SK-N-SH (cell line): ENCODE data around the gene FTO. TPM values are rescaled to one million over a fixed set of nuclear protein-coding genes. Genes with fewer than 3 reads are reported as not detected.
"Not testable (repeated sequence)": the region's sequence is repeated elsewhere in the genome, so short reads cannot be mapped to it uniquely, and the experiment has no call there.

ENCODE experiments used
- CTCF ChIA-PET: fragments of 300-600, 350-600 bp; formaldehyde crosslinking; extraction: SDS; loops from one replicate; lab custom pipeline; 2021; lab: Yijun Ruan, JAX
- POLR2A ChIA-PET: fragments of 350-600 bp; sonication (Branson Sonifier 250); formaldehyde crosslinking; extraction: SDS; loops from one replicate; lab custom pipeline; 2020; ENCODE audit warnings: antibody characterized with exemption, inconsistent platforms; lab: Yijun Ruan, JAX
- DNase-seq: peaks from one replicate; pipeline ENCODE4 v3.0.0; 2012
- H2AFZ ChIP-seq: fragments of 200-600 bp; sonication (generic); 2 replicates; pipeline ENCODE4 v1.8.1; 2016; ENCODE audit warnings: antibody characterized with exemption, mild to moderate bottlenecking, low read depth
- H3F3A ChIP-seq: fragments of 200-600 bp; sonication (generic); replicated peaks from 2 replicates; pipeline ENCODE3; 2016; ENCODE audit warnings: antibody characterized with exemption, mild to moderate bottlenecking; ENCODE audit not compliant: insufficient read depth
- H3K27ac ChIP-seq, 2 experiments: fragments of 200-500 bp in 1 of 2; fragments of 200-600 bp in 1 of 2; sonication (Bioruptor generic) in 1 of 2; sonication (generic), shearing (Covaris generic) in 1 of 2; 2 replicates each; pipeline versions ENCODE4 v1.5.1 to v1.6.1; 2014 to 2016; ENCODE audit warnings: low read depth in 2 of 2, inconsistent platforms in 1 of 2, low read length in 1 of 2, mild to moderate bottlenecking in 1 of 2, mixed read lengths in 1 of 2
- H3K27me3 ChIP-seq: fragments of 200-600 bp; sonication (generic), shearing (Covaris generic); 2 replicates; pipeline ENCODE4 v1.6.1; 2016; ENCODE audit warnings: mixed run types; ENCODE audit not compliant: insufficient read depth
- H3K36me3 ChIP-seq, 2 experiments: fragments of 200-500 bp in 1 of 2; fragments of 200-600 bp in 1 of 2; sonication (Bioruptor generic) in 1 of 2; sonication (generic) in 1 of 2; replicated peaks in 1 of 2; 2 replicates each; pipeline versions ENCODE3 to v1.5.1; 2014 to 2016; ENCODE audit warnings: low read length in 1 of 2, mild to moderate bottlenecking in 1 of 2; ENCODE audit not compliant: insufficient read depth in 2 of 2, control insufficient read depth in 1 of 2
- H3K4me1 ChIP-seq, 2 experiments: fragments of 200-500 bp in 1 of 2; fragments of 200-600 bp in 1 of 2; sonication (Bioruptor generic) in 1 of 2; sonication (generic), shearing (Covaris generic) in 1 of 2; 2 replicates each; pipeline versions ENCODE4 v1.5.1 to v1.6.1; 2014 to 2016; ENCODE audit warnings: low read depth in 1 of 2, low read length in 1 of 2, mixed run types in 1 of 2; ENCODE audit not compliant: insufficient read depth in 2 of 2, control insufficient read depth in 1 of 2
- H3K4me2 ChIP-seq: fragments of 200-600 bp; sonication (generic), shearing (Covaris generic); 2 replicates; pipeline ENCODE4 v1.6.1; 2017; ENCODE audit warnings: mixed run types
- H3K4me3 ChIP-seq, 2 experiments: fragments of 200-500 bp in 1 of 2; fragments of 200-600 bp in 1 of 2; sonication (Bioruptor generic) in 1 of 2; sonication (generic), shearing (Covaris generic) in 1 of 2; 2 replicates each; pipeline versions ENCODE4 v1.5.1 to v1.8.1; 2014 to 2016; ENCODE audit warnings: low read depth in 2 of 2, inconsistent platforms in 1 of 2, low read length in 1 of 2, mild to moderate bottlenecking in 1 of 2, mixed read lengths in 1 of 2, moderate library complexity in 1 of 2
- H3K79me2 ChIP-seq: fragments of 200-600 bp; sonication (generic); 2 replicates; pipeline ENCODE4 v1.8.1; 2017; ENCODE audit warnings: mild to moderate bottlenecking; ENCODE audit not compliant: insufficient read depth
- H3K9ac ChIP-seq: fragments of 200-600 bp; sonication (generic); 2 replicates; pipeline ENCODE4 v1.6.1; 2017; ENCODE audit warnings: mixed run types
- H3K9me2 ChIP-seq: fragments of 200-600 bp; sonication (generic); 2 replicates; pipeline ENCODE4 v1.6.1; 2017; ENCODE audit warnings: mixed run types
- H3K9me3 ChIP-seq: fragments of 200-600 bp; sonication (generic); 2 replicates; pipeline ENCODE4 v1.6.1; 2017; ENCODE audit warnings: mixed run types, mild to moderate bottlenecking, moderate library complexity
- H4K20me1 ChIP-seq: fragments of 200-600 bp; sonication (generic); 2 replicates; pipeline ENCODE4 v1.6.1; 2017; ENCODE audit warnings: mild to moderate bottlenecking, mixed run types; ENCODE audit not compliant: insufficient read depth
- EP300 ChIP-seq, 2 experiments: IDR thresholded peaks; 2 replicates each; pipeline versions ENCODE4 v1.4.0 to v1.6.1; 2012; ENCODE audit warnings: borderline replicate concordance in 1 of 2, low read depth in 1 of 2, low read length in 1 of 2
- EZH2phosphoT487 ChIP-seq: fragments of 200-600 bp; sonication (generic); IDR thresholded peaks from 2 replicates; pipeline ENCODE4 v1.6.1; 2017; ENCODE audit warnings: low read depth, mixed run types, mild to moderate bottlenecking, antibody characterized with exemption, moderate library complexity, borderline replicate concordance
- FOSL2 ChIP-seq: IDR thresholded peaks from 2 replicates; pipeline ENCODE4 v1.4.0; 2012; ENCODE audit warnings: low read depth, mild to moderate bottlenecking, moderate library complexity, borderline replicate concordance
- MXI1 ChIP-seq: IDR thresholded peaks from 2 replicates; pipeline ENCODE4 v1.6.1; 2012; ENCODE audit warnings: mild to moderate bottlenecking, low read depth, low read length, improper control_type of control experiment
- RAD21 ChIP-seq: IDR thresholded peaks from 2 replicates; pipeline ENCODE4 v1.6.1; 2012; ENCODE audit warnings: mild to moderate bottlenecking, low read length
- TEAD4 ChIP-seq: IDR thresholded peaks from 2 replicates; pipeline ENCODE4 v1.4.0; 2012; ENCODE audit warnings: mild to moderate bottlenecking, borderline replicate concordance; ENCODE audit not compliant: insufficient read depth
- WGBS: methylation state at CpG from one replicate; pipeline ENCODE4 v1.1.6; 2017; ENCODE audit warnings: low lambda C conversion rate; 5-methylcytosine and 5-hydroxymethylcytosine counted together
- polyA plus RNA-seq, 3 experiments: library from polyadenylated mRNA; depleted of rRNA; stranded (reverse); fragments of >200 nt; gene quantifications; 2 replicates each; pipeline ENCODE4 v1.2.3, GENCODE V29; 2012
- TF ChIP-seq, protein P1 (sequence below): fragments of 200-600 bp; sonication (generic); IDR thresholded peaks from 2 replicates; pipeline ENCODE4 v1.6.1; 2017; ENCODE audit warnings: antibody characterized with exemption, mild to moderate bottlenecking, moderate library complexity
- TF ChIP-seq, protein P2 (sequence below): IDR thresholded peaks from 2 replicates; pipeline ENCODE4 v1.4.0; 2012; ENCODE audit warnings: low read depth, borderline replicate concordance

FTO gene
- polyA plus RNA-seq, 1 of the 3 experiments (the other 2 are of a cell fraction): 41.2 TPM

DNA sequence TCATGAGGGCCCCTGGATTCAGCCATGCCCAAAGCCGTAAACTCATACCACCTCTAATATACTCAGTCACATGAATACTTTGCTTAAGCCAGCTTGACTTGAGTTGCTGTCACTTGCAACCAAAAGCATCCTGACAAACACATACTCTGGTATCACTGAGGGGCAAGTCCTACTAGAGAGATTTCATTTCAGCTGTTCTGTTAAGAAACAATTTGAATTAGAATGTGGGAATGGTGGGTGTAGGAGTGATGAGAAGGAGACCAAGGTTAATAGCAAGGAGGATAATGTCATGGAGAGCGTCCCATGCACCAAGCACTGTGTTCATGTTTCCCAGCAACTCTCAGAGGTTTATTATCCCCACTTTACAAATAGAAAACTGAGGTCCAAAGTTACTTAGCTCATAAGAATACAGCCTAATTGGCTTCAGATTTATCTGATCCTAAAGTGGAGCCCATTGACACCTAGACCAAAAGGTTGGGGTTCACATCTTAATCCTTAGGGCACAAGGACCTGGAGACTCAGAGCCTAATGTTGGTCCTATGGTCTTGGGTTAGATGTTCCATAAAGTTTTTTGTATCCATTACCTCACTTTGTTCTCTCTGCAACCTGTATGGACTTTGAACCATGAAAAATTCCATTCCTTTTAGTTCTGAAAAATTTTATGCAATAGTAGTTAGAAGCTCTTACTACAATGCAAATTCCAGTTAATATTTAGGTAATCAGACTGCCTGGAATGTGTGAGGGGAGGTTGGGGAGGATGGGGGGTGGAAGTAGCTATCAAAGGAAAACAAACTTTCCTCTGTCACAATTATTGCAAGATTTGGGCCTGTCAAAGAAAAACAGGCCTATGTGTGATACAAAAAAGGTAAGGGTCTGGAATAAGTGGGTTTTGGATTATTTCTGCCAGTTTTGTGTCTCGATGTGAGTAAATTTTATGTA, 476.7 kb downstream of the FTO start:
- WGBS: 73% methylated on average over 3 of the region's 3 CpGs
- H3K9me2 ChIP-seq: no peaks in the 10 kb centered on the region
- no peak overlapping the region for H2AFZ ChIP-seq
- H4K20me1 ChIP-seq: no peaks in the 10 kb centered on the region
- TF ChIP-seq EZH2phosphoT487 (no peak), RAD21 (no peak), FOSL2 (no peak), TEAD4 (no peak), EP300 (IDR thresholded peaks at IDR 0.05; ENCODE audit: borderline replicate concordance in 1 of 2, low read depth in 1 of 2, low read length in 1 of 2) (no peak), MXI1 (no peak)
- TF ChIP-seq, protein P1, sequence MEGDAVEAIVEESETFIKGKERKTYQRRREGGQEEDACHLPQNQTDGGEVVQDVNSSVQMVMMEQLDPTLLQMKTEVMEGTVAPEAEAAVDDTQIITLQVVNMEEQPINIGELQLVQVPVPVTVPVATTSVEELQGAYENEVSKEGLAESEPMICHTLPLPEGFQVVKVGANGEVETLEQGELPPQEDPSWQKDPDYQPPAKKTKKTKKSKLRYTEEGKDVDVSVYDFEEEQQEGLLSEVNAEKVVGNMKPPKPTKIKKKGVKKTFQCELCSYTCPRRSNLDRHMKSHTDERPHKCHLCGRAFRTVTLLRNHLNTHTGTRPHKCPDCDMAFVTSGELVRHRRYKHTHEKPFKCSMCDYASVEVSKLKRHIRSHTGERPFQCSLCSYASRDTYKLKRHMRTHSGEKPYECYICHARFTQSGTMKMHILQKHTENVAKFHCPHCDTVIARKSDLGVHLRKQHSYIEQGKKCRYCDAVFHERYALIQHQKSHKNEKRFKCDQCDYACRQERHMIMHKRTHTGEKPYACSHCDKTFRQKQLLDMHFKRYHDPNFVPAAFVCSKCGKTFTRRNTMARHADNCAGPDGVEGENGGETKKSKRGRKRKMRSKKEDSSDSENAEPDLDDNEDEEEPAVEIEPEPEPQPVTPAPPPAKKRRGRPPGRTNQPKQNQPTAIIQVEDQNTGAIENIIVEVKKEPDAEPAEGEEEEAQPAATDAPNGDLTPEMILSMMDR: no peak
- TF ChIP-seq, protein P2, sequence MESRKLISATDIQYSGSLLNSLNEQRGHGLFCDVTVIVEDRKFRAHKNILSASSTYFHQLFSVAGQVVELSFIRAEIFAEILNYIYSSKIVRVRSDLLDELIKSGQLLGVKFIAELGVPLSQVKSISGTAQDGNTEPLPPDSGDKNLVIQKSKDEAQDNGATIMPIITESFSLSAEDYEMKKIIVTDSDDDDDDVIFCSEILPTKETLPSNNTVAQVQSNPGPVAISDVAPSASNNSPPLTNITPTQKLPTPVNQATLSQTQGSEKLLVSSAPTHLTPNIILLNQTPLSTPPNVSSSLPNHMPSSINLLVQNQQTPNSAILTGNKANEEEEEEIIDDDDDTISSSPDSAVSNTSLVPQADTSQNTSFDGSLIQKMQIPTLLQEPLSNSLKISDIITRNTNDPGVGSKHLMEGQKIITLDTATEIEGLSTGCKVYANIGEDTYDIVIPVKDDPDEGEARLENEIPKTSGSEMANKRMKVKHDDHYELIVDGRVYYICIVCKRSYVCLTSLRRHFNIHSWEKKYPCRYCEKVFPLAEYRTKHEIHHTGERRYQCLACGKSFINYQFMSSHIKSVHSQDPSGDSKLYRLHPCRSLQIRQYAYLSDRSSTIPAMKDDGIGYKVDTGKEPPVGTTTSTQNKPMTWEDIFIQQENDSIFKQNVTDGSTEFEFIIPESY: no peak
- TF ChIP-seq, all 33 proteins: peak for 0
- Histone ChIP-seq H3K4me3 (no peak overlapping the region), H3K27ac (no peak overlapping the region), H3K79me2 (no peaks in the 10 kb centered on the region), H3K9me3 (no peaks in the 10 kb centered on the region), H3F3A (no peaks in the 10 kb centered on the region), H3K27me3 (no peaks in the 10 kb centered on the region), H3K9ac (no peak overlapping the region), H3K4me1 (peaks cover 0 to 29% of the 10 kb centered on the region in 2 experiments; a peak in 2 of 4 replicates), H3K36me3 (no peaks in the 10 kb centered on the region), H3K4me2 (no peak overlapping the region)
- ChIA-PET POLR2A (no interaction called here), CTCF (interaction anchor here (1.2 kb wide), 1 partner anchor 114 kb away, joined by 3 read pairs; no protein-coding TSS in a partner anchor)
- no peak for DNase-seq

DNA sequence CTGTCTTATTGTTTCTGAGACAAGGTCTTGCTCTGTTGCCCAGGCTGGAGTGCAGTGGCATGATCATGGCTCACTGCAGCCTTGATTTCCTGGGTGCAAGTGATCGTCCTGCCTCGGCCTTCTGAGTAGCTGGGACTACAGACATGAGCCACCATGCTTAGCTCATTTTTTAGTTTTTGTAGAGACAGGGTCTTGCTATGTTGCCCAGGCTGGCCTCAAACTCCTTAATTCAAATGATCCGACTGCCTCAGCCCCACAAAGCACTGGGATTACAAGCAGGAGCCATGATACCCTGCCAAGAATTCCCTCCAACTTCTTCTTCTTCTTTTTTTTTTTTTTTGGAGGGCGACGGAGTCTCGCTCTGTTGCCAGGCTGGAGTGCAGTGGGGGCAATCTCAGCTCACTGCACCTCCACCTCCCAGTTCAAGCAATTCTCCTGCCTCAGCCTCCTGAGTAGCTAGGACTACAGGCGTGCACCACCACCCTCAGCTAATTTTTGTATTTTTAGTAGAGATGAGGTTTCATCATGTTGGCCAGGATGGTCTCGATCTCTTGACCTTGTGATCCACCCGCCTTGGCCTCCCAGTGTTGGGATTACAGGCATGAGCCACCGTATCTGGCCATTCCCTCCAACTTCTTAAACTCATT, 477.9 kb downstream of the FTO start:
- H3K27ac ChIP-seq, DNase-seq, H3K9me3 ChIP-seq, H3K9me2 ChIP-seq, H2AFZ ChIP-seq, H3K36me3 ChIP-seq, H3K79me2 ChIP-seq, H3F3A ChIP-seq, H4K20me1 ChIP-seq, H3K4me2 ChIP-seq, H3K9ac ChIP-seq, H3K4me3 ChIP-seq, H3K27me3 ChIP-seq, POLR2A ChIA-PET, CTCF ChIA-PET: not testable (repeated sequence)
- 76% methylated on average over 10 of the region's 10 CpGs for WGBS
- H3K4me1 ChIP-seq: peaks cover 0 to 19% of the 10 kb centered on the region in 2 experiments; a peak in 2 of 4 replicates
